Measurements from ENCODE around the gene ETS1. TPM values are rescaled to one million over a fixed set of nuclear protein-coding genes. Genes with fewer than 3 reads are reported as not detected.

The ETS1 gene
- polyA plus RNA-seq, 4 donors, result 5.1 to 31.5 (median 20.9) TPM

DNA sequence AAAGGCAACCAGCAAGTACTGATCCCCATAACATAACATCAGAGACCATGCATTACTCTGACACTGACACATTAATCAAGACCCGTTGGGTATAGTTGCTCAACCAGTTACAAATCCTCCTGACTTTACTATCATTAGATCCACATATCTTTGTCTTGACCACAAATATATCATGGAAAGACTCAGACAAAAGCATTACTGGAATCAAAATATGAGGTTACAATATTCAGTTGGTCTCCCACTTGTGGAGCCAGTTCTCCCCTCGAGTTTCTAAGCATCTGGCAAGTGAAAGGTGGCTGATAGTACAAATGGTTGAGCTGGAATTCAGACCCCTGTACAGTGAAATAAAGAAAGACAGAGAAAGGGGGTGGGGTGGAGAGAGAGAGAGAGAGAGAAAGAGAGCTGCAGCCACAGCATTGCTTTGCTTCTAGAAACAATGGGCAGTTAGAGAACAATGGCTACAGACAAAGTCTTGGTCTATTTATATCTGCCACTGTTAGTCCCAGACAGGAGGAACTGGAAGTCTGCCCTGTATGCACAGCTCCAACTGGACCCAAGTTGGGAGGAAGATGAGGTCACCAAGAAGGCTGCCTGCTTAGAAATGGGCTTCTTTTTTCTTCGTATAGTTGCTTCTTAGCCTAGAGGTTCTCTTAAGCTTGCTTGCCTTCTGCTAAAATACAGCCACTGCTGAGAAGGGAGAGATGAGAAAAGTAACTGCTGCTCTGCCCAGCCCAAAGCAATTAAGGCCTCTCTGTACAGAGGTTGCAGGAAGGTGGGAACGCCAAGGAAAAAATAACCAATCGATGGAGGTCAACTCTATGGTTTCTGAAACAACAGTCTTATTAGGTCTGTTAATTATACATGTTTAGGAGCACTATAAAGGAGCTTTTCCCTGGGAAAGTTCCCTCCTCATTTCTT, 85.5 kb downstream of the ETS1 start:
- FAIRE-seq, result no peak
- Histone ChIP-seq H3K9me3 (ENCODE audit: control insufficient read depth in 2 of 2, insufficient read depth in 1 of 2, low read depth in 1 of 2, low read length in 1 of 2) (no peaks in the 10 kb centered on the region), H3K27me3 (ENCODE audit: control insufficient read depth in 3 of 3, insufficient read depth in 3 of 3, low read length in 3 of 3) (no peaks in the 10 kb centered on the region), H3K4me1 (ENCODE audit: control insufficient read depth in 3 of 3, insufficient read depth in 2 of 3, low read depth in 1 of 3, low read length in 2 of 3) (peaks cover 0 to 47% (median 29%) of the 10 kb centered on the region in 3 donors), H3K36me3 (ENCODE audit: control insufficient read depth in 3 of 3, insufficient read depth in 2 of 3, low read depth in 1 of 3, low read length in 3 of 3) (peaks cover 0 to 9% (median 3%) of the 10 kb centered on the region in 3 donors), H3K27ac (ENCODE audit: low read depth in 1 of 3, low read length in 2 of 3) (peak overlapping the region in 2 of 3 donors; percentile 21 to 65), H3K4me3 (ENCODE audit: low read depth in 1 of 3, low read length in 3 of 3) (no peak overlapping the region)
- no peak for DNase-seq
- 48 to 84% (median 57%) methylated on average over 5 of the region's 5 CpGs for WGBS, 3 donors

DNA sequence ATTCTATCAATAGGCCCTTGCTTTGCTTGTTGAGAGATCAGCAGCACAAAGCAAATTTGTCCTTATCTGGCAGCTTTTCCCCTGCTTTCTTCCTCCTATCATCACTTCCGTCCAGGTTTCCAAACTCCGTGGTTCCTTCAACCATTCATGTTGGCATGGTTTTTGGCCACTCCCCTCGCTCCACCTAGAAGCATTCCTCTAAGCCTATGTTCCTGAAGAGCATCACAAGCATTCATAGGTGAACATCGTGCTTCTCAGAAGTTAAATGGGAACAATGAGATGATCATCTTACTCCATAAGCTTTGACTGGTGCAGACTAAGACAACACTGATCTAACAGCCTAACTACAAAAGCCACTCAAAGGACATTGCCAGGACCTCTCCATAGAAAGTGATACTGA, 86.3 kb downstream of the ETS1 start:
- no peaks in the 10 kb centered on the region for H3K9me3 ChIP-seq (ENCODE audit: control insufficient read depth in 2 of 2, insufficient read depth in 1 of 2, low read depth in 1 of 2, low read length in 1 of 2)
- DNase-seq, result no peak
- H3K36me3 ChIP-seq (ENCODE audit: control insufficient read depth in 3 of 3, insufficient read depth in 2 of 3, low read depth in 1 of 3, low read length in 3 of 3), result peaks cover 0 to 6% (median 3%) of the 10 kb centered on the region in 3 donors
- H3K4me3 ChIP-seq (ENCODE audit: low read depth in 1 of 3, low read length in 3 of 3), result no peak overlapping the region
- no peaks in the 10 kb centered on the region for H3K27me3 ChIP-seq (ENCODE audit: control insufficient read depth in 3 of 3, insufficient read depth in 3 of 3, low read length in 3 of 3)
- WGBS, 3 donors, result 67 to 72% (median 67%) methylated on average over 4 of the region's 4 CpGs
- H3K4me1 ChIP-seq (ENCODE audit: control insufficient read depth in 3 of 3, insufficient read depth in 2 of 3, low read depth in 1 of 3, low read length in 2 of 3), result peaks cover 0 to 47% (median 25%) of the 10 kb centered on the region in 3 donors
- no peak for FAIRE-seq
- H3K27ac ChIP-seq (ENCODE audit: low read depth in 1 of 3, low read length in 2 of 3), result peak overlapping the region in 1 of 3 donors; percentile 61

- WGBS, 3 donors, result 52 to 84% (median 61%) methylated on average over 5 of the region's 5 CpGs
- no peak for FAIRE-seq
- Histone ChIP-seq H3K9me3 (ENCODE audit: control insufficient read depth in 2 of 2, insufficient read depth in 1 of 2, low read depth in 1 of 2, low read length in 1 of 2) (no peaks in the 10 kb centered on the region), H3K27ac (ENCODE audit: low read depth in 1 of 3, low read length in 2 of 3) (peak overlapping the region in 1 of 3 donors; percentile 61), H3K27me3 (ENCODE audit: control insufficient read depth in 3 of 3, insufficient read depth in 3 of 3, low read length in 3 of 3) (no peaks in the 10 kb centered on the region), H3K4me3 (ENCODE audit: low read depth in 1 of 3, low read length in 3 of 3) (no peak overlapping the region), H3K4me1 (ENCODE audit: control insufficient read depth in 3 of 3, insufficient read depth in 2 of 3, low read depth in 1 of 3, low read length in 2 of 3) (peaks cover 0 to 47% (median 21%) of the 10 kb centered on the region in 3 donors), H3K36me3 (ENCODE audit: control insufficient read depth in 3 of 3, insufficient read depth in 2 of 3, low read depth in 1 of 3, low read length in 3 of 3) (peaks cover 0 to 3% (median 2%) of the 10 kb centered on the region in 3 donors)
- no peak for DNase-seq
These were observed 86.9 kb downstream of the ETS1 start for GRCh38 chr11:128500493-128500892.

- H3K4me1 ChIP-seq (ENCODE audit: control insufficient read depth in 3 of 3, insufficient read depth in 2 of 3, low read depth in 1 of 3, low read length in 2 of 3), result peaks cover 0 to 48% (median 15%) of the 10 kb centered on the region in 3 donors
- no peaks in the 10 kb centered on the region for H3K9me3 ChIP-seq (ENCODE audit: control insufficient read depth in 2 of 2, insufficient read depth in 1 of 2, low read depth in 1 of 2, low read length in 1 of 2)
- peaks cover 0 to 3% (median 0%) of the 10 kb centered on the region in 3 donors for H3K36me3 ChIP-seq (ENCODE audit: control insufficient read depth in 3 of 3, insufficient read depth in 2 of 3, low read depth in 1 of 3, low read length in 3 of 3)
- no peaks in the 10 kb centered on the region for H3K27me3 ChIP-seq (ENCODE audit: control insufficient read depth in 3 of 3, insufficient read depth in 3 of 3, low read length in 3 of 3)
- H3K27ac ChIP-seq (ENCODE audit: low read depth in 1 of 3, low read length in 2 of 3), result peak overlapping the region in 2 of 3 donors; percentile 22 to 69
- DNase-seq (no peak), FAIRE-seq (no peak)
- WGBS, 3 donors, result 54 to 75% (median 67%) methylated on average over 13 of the region's 13 CpGs
- H3K4me3 ChIP-seq (ENCODE audit: low read depth in 1 of 3, low read length in 3 of 3), result no peak overlapping the region
These were observed 87.6 kb downstream of the ETS1 start for GRCh38 chr11:128499613-128500253.

GRCh38 chr11:128498721-128499245, 88.6 kb downstream of the ETS1 start:
- Histone ChIP-seq H3K36me3 (ENCODE audit: control insufficient read depth in 3 of 3, insufficient read depth in 2 of 3, low read depth in 1 of 3, low read length in 3 of 3) (peaks cover 0 to 3% (median 0%) of the 10 kb centered on the region in 3 donors), H3K27ac (ENCODE audit: low read depth in 1 of 3, low read length in 2 of 3) (peak overlapping the region in 1 of 3 donors; percentile 8), H3K27me3 (ENCODE audit: control insufficient read depth in 3 of 3, insufficient read depth in 3 of 3, low read length in 3 of 3) (no peaks in the 10 kb centered on the region), H3K4me3 (ENCODE audit: low read depth in 1 of 3, low read length in 3 of 3) (no peak overlapping the region), H3K4me1 (ENCODE audit: control insufficient read depth in 3 of 3, insufficient read depth in 2 of 3, low read depth in 1 of 3, low read length in 2 of 3) (peaks cover 0 to 46% (median 8%) of the 10 kb centered on the region in 3 donors), H3K9me3 (ENCODE audit: control insufficient read depth in 2 of 2, insufficient read depth in 1 of 2, low read depth in 1 of 2, low read length in 1 of 2) (no peaks in the 10 kb centered on the region)
- 60 to 85% (median 72%) methylated on average over 2 of the region's 2 CpGs for WGBS, 3 donors
- FAIRE-seq (no peak), DNase-seq (no peak)

GRCh38 chr11:128497776-128498095, 89.6 kb downstream of the ETS1 start:
- H3K27me3 ChIP-seq (ENCODE audit: control insufficient read depth in 3 of 3, insufficient read depth in 3 of 3, low read length in 3 of 3), result no peaks in the 10 kb centered on the region
- peaks cover 0 to 4% (median 3%) of the 10 kb centered on the region in 3 donors for H3K36me3 ChIP-seq (ENCODE audit: control insufficient read depth in 3 of 3, insufficient read depth in 2 of 3, low read depth in 1 of 3, low read length in 3 of 3)
- WGBS, 3 donors, result 59 to 68% (median 67%) methylated on average over 3 of the region's 3 CpGs
- no peaks in the 10 kb centered on the region for H3K9me3 ChIP-seq (ENCODE audit: control insufficient read depth in 2 of 2, insufficient read depth in 1 of 2, low read depth in 1 of 2, low read length in 1 of 2)
- peak overlapping the region in 1 of 3 donors; percentile 56 for H3K27ac ChIP-seq (ENCODE audit: low read depth in 1 of 3, low read length in 2 of 3)
- peaks cover 0 to 51% (median 6%) of the 10 kb centered on the region in 3 donors for H3K4me1 ChIP-seq (ENCODE audit: control insufficient read depth in 3 of 3, insufficient read depth in 2 of 3, low read depth in 1 of 3, low read length in 2 of 3)
- no peak for FAIRE-seq
- no peak for DNase-seq
- H3K4me3 ChIP-seq (ENCODE audit: low read depth in 1 of 3, low read length in 3 of 3), result no peak overlapping the region

- 39 to 77% (median 70%) methylated on average over 7 of the region's 7 CpGs for WGBS, 3 donors
- Histone ChIP-seq H3K27ac (ENCODE audit: low read depth in 1 of 3, low read length in 2 of 3) (peak overlapping the region in 1 of 3 donors; percentile 56), H3K27me3 (ENCODE audit: control insufficient read depth in 3 of 3, insufficient read depth in 3 of 3, low read length in 3 of 3) (no peaks in the 10 kb centered on the region), H3K9me3 (ENCODE audit: control insufficient read depth in 2 of 2, insufficient read depth in 1 of 2, low read depth in 1 of 2, low read length in 1 of 2) (no peaks in the 10 kb centered on the region), H3K4me3 (ENCODE audit: low read depth in 1 of 3, low read length in 3 of 3) (no peak overlapping the region), H3K4me1 (ENCODE audit: control insufficient read depth in 3 of 3, insufficient read depth in 2 of 3, low read depth in 1 of 3, low read length in 2 of 3) (peaks cover 0 to 49% (median 1%) of the 10 kb centered on the region in 3 donors), H3K36me3 (ENCODE audit: control insufficient read depth in 3 of 3, insufficient read depth in 2 of 3, low read depth in 1 of 3, low read length in 3 of 3) (peaks cover 0 to 4% (median 3%) of the 10 kb centered on the region in 3 donors)
- DNase-seq (no peak), FAIRE-seq (no peak)
These were observed 90.1 kb downstream of the ETS1 start for GRCh38 chr11:128497061-128497775.

DNA sequence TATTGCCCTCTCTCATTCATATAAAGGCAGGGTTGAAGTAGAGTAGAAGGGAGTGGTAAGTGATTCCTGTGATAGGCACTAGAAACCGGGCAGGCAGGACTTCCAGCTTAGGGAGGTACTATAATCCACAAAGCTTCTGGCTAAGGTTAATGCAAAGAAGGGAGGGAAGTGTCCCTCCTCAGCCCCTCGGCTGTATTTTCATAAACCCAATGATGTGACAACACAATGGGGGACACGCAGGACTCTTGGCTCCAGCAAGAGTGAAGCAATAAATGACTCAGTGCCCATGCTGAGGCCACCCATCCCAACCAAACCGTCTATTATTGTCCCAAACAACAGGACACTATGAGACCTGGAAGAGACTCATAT, 90.7 kb downstream of the ETS1 start:
- 34 to 55% (median 47%) methylated on average over 4 of the region's 4 CpGs for WGBS, 3 donors
- no peak for DNase-seq
- peak overlapping the region in 2 of 3 donors; percentile 16 to 56 for H3K27ac ChIP-seq (ENCODE audit: low read depth in 1 of 3, low read length in 2 of 3)
- H3K4me3 ChIP-seq (ENCODE audit: low read depth in 1 of 3, low read length in 3 of 3), result no peak overlapping the region
- no peaks in the 10 kb centered on the region for H3K27me3 ChIP-seq (ENCODE audit: control insufficient read depth in 3 of 3, insufficient read depth in 3 of 3, low read length in 3 of 3)
- peaks cover 0 to 4% (median 3%) of the 10 kb centered on the region in 3 donors for H3K36me3 ChIP-seq (ENCODE audit: control insufficient read depth in 3 of 3, insufficient read depth in 2 of 3, low read depth in 1 of 3, low read length in 3 of 3)
- peaks cover 0 to 45% (median 0%) of the 10 kb centered on the region in 3 donors for H3K4me1 ChIP-seq (ENCODE audit: control insufficient read depth in 3 of 3, insufficient read depth in 2 of 3, low read depth in 1 of 3, low read length in 2 of 3)
- H3K9me3 ChIP-seq (ENCODE audit: control insufficient read depth in 2 of 2, insufficient read depth in 1 of 2, low read depth in 1 of 2, low read length in 1 of 2), result no peaks in the 10 kb centered on the region
- no peak for FAIRE-seq

All from small intestine (tissue), 7 donors.